Breast epithelium (tissue), 3 donors: ENCODE measurements around the gene GUF1.

Experiments
- POLR2A ChIP-seq: fragments of 450-650 bp; IDR thresholded peaks from one replicate; pipeline ENCODE4 v1.6.1; 2016; ENCODE audit warnings: antibody characterized with exemption, mild to moderate bottlenecking, moderate library complexity
- POLR2AphosphoS5 ChIP-seq, 3 donors: sonication (generic); formaldehyde crosslinking; IDR thresholded peaks; one replicate each; pipeline ENCODE4 v1.6.1; 2017; ENCODE audit warnings: antibody characterized with exemption in 3 of 3
- TF ChIP-seq, protein P1 (sequence below), 3 donors: fragments of 450-650 bp; IDR thresholded peaks; one replicate each; pipeline ENCODE4 v1.5.1; 2016 to 2017; ENCODE audit warnings: antibody characterized with exemption in 3 of 3, mild to moderate bottlenecking in 3 of 3, moderate library complexity in 3 of 3

DNA sequence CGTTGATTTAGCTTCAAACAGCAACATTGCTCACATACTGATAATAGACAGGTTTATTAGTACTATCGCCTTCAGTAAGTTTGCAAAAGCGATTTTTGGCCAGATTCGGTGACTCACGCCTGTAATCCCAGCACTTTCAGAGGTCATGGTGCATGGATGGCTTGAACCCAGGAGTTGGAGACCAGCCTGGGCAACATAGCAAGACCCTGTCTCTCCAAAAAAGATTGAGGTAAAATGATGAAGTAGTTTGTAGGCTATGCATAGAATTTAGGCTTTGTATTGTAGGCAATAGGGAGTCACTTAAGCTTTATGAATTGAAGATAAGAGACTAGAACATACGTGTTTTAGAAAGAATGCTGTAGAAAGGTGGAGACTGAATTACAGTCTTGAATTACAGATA is 49.3 kb downstream of the GUF1 start:
- TF ChIP-seq, protein P1, sequence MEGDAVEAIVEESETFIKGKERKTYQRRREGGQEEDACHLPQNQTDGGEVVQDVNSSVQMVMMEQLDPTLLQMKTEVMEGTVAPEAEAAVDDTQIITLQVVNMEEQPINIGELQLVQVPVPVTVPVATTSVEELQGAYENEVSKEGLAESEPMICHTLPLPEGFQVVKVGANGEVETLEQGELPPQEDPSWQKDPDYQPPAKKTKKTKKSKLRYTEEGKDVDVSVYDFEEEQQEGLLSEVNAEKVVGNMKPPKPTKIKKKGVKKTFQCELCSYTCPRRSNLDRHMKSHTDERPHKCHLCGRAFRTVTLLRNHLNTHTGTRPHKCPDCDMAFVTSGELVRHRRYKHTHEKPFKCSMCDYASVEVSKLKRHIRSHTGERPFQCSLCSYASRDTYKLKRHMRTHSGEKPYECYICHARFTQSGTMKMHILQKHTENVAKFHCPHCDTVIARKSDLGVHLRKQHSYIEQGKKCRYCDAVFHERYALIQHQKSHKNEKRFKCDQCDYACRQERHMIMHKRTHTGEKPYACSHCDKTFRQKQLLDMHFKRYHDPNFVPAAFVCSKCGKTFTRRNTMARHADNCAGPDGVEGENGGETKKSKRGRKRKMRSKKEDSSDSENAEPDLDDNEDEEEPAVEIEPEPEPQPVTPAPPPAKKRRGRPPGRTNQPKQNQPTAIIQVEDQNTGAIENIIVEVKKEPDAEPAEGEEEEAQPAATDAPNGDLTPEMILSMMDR (IDR thresholded peaks at IDR 0.05): no peak
- no peak for TF ChIP-seq POLR2AphosphoS5 (IDR thresholded peaks at IDR 0.05)
- TF ChIP-seq POLR2A: no peak
